Brain pericyte (primary cell): Measurements from ENCODE around the gene TMEM63A.
A peak's percentile ranks its signal among the peaks of the same experiment; 100 is the strongest.
"Not testable (repeated sequence)": the region's sequence is repeated elsewhere in the genome, so short reads cannot be mapped to it uniquely, and the experiment has no call there.

Source experiments
- DNase-seq: peaks from one replicate; pipeline ENCODE4 v3.0.0-alpha.2; 2012; ENCODE audit warnings: low read depth, low spot score

TMEM63A gene

DNA sequence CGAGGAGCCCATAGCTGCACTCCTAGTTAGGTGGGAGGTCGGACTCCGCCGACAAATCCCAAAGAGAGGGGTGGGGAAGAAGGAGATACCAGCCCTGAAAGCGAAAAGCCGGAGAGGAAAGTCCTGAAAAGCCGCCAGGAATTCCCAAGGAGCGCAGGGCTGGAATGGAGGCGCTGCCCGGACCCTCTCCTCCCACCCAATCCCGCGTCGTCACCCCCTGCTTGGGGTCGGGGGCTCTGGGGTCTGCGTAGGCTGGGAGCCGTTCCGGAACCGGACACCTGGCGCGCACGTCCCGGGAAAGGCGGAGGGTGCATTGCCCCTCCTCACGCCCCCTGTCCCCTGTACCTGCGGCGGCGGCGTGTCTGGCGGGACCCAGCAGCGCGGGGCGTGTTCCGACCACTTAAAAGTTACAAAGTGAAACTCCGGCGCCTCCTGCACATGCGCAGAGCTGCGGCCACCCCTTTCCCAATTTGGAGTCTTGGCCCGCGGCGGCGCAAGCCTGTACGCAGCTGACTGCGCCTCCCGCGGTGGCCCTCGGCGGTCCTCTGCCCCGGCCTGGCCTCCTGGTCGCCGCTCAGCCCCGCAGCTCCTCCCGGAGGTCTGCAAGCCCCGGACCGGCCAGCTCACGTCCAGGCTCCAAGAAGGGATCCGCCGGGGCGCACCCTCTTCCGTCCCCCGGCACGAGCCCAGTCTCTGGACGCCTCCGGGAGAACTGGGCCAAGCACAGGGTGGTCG is at the start of gene TMEM63A:
Gene TMEM63A (minus strand): TSS at position 422 of the 735 bp plus-strand sequence. CDS start 4,800 bp downstream, outside the sequence.
- peak; percentile 16 for DNase-seq

DNA sequence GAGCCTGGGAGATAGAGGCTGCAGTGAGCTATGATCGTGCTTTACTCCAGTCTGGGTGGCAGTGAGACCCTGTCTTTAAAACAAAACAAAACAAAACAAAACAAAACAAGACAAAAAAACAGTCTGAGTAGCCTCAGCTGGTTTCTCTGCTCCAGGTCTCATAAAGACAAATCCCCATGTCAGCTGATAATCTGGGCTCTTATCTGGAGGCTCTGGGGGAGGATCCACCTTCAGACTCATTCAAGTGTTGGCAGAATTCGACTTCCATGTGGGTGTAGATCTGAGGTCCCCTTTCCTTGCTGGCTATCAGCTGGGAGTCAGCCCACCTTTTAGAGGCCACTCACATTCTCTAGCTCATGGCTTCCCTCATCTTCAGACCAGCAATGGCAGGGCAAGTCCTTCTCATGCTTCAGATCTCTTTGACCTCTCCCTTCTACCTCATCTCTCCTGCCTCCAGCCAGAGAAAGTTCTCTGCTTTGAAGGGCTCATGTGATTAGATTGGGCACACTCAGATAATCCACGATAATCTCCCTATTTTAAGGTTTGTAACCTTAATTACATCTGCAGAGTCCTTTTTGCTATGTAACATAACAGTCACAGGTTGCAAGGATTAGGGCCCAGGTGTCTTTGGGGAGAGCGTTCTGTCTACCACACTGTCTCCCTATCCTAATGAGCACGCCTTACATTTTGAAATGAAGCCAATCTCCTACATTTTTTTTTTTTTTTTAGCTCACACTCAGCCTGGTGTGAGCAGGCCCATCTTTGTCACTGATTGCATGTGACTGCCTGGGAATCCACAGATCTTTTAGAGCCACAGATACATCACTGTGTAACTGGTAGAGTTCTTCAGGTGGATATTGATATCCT is 49.3 kb upstream of the TMEM63A start:
- DNase-seq, result no peak

DNA sequence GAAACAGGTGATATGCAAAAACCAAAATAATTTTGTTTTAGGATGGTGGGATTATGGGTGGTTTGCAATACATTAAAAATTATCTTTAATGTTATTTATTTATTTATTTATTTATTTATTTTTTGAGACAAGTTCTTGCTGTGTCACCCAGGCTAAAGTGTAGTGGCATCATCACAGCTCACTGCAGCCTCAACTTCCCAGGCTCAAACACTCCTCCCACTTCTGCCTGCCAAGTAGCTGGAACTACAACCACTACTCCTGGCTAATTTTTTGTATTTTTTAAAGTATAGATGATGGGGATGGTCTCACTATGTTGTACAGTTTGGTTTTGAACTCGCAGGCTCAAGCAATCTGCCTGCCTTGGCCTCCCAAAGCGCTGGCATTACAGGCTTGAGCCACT is 48.4 kb upstream of the TMEM63A start:
- DNase-seq, result no peak

DNA sequence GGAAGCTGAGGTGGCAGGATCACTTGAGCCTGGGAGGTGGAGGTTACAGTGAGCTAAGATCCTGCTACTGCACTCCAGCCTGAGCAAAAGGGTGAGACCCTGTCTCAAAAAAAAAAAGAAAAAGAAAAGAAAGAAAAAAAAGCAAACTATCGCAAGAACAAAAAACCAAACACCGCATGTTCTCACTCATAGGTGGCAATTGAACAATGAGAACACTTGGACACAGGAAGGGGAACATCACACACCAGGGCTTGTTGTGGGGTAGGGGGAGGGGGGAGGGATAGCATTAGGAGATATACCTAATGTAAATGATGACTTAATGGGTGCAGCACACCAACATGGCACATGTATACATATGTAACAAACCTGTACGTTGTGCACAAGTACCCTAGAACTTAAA is 47.3 kb upstream of the TMEM63A start:
- DNase-seq, result not testable (repeated sequence)

DNA sequence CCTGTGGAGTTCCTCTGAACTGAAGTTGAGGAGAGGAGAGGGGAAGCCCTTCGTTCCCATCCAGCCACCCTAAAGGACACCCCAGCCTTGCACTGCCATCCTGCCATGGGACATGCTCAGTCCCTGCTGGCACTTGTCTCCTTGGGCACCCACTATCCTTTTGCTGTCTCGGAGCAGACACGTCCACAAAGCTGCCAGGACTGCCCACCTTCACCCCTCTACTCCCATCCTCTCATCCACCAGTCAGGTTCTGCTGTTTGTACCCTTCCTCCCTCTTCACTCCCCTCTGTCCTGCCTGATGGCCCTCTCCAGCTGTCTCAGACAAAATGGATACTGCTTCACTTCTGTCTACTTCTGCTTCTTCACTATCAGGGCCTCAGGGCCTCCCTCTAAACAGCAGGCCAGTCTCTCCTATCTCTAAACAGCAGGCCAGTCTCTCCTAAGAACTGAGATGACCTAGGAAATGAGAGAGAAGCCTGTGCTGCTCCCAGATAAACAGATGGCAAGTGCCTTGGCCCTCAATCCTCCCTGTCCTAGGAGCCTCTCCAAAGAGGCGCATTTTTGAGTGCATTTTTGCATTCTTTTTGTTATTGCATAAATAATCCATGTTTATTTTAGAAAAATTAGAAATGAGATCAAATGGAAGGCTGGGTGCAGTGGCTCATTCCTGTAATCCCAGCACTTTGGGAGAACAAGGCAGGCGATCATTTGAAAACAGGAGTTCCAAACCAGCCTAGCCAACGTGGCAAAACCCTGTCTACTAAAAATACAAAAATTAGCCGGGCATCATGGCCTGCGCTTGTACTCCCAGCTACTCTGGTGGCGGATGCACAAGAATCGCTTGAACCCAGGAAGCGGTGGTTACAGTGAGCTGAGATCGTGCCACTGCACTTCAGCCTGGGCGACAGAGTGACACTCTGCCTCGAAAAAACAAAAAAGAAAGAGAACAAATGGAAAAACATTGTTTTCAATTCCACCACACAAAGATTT is 46.3 kb upstream of the TMEM63A start:
- no peak for DNase-seq

DNA sequence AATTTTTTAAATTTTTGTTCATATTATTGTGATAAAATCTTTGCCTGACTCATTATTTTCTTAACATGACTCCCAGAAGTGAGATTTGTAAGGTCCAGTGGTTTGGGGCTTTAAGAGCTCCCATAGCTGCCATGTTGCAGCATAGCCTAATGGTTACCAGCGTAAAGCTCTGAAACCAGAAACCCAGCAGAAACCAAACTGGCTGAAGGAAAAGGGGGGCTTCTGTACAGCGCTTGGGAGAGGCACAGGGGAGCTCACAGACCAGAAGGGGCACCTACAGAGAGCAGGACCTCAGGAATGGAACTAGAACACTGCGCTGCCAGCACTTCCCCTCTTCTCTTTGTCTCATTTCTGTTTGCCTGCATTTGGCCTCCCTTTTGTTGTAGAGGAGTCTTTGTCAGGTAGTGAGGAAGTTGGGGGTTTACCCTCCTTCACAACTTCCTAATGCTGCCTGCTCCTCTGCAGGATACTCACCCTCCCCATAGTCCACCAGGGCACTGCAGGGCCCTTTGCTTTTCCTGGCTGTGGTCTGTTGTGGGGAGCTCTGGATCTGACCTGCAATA is 44.5 kb upstream of the TMEM63A start:
- no peak for DNase-seq

DNA sequence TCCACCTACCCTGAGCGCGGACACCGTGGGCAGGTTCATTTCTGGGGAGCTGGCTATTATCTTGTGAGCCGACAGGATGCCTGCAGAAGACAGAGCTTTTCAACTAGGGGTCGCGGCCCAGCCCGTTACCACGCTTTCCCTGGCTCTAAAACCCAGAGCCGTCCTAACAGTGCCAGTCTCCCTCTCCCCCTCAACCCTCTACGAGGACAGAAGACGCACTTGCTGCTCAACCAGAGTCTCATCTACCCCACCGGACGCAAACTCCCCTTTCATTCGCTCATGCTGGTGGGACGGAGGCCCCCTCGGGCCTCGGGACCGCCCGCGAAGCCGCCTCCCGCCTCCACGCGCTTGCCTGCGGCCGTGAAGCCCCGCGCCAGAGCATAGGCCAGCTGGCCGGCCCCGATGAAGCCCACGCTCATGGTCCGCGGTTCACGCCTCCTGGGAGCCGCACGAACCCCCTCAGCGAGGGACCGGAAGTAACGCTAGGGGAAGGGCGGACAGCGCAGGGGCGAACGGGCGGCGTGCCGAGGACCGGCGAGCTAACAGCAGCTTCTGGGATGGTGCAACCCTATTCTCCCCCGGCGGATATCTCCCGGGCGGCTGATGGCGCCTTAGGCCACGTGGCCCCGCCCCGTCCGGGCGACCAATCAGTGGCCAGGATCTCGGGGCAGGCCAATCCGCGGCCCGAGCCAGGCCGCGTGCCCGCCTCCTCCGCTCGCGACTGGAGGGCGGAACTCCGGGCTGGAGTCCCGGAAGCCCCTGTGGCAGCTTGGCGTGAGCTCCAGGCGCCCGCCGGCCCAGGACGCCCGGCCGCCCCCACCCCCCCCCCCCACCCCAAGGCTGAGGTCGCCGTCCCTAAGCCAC is 41.7 kb upstream of the TMEM63A start, which contains the start of gene PYCR2:
Gene PYCR2 (minus strand): TSS at position 559 of the 864 bp plus-strand sequence. CDS start 140 bp downstream, at position 419.
- DNase-seq, result peak; percentile 86

DNA sequence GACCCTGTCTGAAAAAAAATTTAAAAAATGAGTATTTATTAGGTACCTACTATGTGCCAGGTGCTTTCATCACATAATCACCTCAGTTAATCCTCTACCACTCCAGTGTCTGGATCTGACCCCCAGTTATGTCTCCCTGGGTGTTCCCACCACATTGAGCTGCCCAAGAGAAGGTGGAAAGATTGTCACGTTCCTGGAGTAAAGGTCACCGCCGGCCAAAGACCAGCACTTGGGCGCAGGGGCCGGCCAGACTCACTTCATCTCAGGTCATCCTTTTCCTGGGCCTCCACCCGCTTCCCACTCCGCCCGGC is 41.2 kb upstream of the TMEM63A start:
- DNase-seq, result no peak

DNA sequence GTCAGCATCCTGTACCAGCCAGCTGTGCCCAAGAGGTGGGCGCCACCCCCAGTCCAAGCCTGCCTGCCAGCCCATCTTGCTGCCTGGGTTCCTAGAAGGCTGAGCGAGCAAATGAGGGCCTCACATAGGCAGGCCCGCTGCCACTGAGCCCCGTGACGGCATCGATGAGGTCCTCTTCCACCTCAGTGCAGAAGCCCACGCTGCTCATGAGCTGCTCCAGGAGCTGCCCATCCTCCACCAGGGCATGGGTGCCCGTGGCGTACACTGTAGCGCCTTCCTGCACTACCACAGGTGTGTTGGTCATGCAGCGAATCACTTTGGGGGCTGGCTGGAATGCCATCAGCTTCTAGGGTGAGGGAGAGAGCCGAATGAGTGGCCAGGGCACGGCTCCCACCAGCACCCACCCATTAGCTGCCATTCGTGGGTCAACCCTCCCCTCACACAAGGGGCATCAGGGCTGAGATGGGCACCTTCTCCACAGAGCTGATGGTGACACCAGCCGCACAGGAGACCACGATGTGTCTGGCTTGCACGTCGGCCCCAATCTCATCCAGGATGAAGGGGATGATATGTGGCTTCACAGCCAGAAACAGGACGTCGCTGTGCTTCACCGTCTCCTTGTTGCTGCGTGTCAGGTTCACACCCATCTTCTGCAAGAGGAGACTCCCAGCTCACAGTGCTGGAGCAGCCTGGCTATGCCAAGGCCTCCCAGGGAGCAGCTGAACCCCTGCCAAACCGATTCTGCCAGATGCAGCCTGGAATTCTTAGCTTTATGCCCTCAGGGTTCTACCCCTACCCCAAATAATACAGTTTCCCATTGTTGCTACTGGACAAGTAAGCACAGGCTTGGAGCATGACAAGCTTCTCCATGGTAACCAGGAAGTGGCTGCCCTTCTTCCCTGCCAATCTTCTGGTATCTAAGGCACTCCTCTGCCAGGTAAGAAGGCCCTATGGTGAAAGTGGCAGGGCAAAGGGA is 39.8 kb upstream of the TMEM63A start:
- no peak for DNase-seq

DNA sequence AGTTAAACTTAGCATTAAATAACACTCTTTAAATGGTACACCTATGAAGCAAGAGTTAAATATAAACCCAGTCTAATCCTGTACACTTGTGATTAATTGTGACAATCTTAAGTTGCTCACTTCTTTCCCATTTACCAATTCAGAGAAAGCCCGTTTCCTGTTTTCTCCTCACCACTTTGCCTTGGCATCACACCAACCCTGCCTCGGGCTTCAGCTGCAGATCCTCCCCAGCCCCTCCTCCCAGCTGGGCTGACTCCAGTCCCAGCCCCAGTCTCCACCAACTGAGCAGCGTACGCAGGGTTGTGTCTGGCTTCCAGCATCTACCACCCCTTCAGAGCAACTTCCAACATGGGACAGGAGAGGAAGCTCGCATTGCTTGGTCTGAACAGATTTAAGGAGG is 37.7 kb upstream of the TMEM63A start:
- no peak for DNase-seq

DNA sequence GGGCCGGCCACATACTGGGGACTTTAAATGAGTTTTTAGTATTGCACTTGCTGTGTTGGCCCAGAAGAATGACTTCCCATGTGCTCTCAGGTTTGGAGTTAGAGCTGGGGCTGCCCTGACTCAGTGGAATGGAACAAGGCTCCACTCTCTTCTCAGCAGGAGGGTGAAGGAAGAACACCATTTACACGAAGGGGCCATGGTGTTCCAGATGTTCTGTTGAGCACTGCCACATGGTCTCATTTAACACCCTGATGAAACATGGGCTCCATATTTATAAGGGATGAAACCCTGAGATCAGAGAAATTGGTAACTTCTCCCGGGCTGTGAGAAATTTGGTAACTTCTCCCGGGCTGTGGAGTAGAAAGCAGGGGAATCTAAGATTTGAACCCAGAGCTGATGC is 36.1 kb upstream of the TMEM63A start:
- DNase-seq, result no peak

DNA sequence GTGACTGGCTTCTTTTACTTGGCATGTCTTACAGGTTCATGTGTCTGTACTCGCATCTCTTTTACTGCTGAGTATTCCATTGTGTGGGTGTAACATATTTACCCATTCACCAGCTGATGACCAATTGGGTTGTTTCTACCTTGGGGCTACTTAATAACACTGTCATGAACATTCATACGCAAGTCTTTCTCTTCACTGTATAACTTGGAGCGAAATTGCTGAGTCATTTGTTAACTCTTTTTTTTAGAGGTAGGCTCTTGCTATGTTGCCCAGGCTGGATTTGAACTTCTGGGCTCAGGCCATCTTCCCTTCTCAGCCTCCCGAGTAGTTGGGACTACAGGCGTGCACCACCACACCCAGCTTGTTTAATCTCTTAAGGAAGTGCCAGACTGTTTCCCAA is 35.4 kb upstream of the TMEM63A start:
- DNase-seq, result no peak

DNA sequence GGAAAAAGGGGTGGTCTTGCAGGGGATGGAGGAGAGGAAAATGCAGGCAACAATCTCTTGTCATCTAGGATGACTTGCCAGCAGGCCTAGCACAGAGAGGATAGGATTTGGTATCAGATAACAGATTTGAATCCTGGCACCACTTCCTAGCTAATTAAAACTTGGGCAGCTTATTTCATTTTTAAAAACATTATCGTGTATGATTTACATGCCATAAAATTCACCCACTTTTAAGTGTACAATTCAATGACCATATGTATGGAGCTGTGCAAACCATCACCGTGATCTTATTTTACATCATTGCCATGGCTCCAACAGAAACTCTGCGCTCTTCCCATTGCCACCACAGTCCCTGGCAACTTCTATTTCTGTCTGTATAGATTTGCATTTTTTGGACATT is 34.9 kb upstream of the TMEM63A start:
- no peak for DNase-seq

DNA sequence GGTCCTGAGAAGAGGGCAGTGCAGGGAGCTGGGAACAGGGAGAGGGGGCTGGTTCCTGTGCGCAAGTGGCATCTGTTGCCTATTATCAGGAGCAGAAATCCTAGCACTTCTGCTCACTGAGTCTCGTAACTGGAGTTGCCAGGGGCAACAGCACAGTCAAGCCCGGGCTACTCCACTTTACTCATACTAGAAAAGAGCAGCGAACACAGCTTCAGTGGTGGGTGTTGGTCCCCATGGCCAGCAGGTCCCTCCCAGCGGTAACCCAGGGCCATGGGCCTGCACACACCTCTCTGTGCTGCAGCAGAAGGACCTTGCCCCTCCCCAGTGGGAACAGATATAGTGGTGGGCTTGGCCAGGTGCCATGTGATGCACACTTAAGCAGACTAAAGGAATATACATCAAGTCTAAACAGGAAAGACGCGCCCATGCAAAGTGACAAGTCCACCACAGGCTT is 33.4 kb upstream of the TMEM63A start:
- DNase-seq, result no peak

DNA sequence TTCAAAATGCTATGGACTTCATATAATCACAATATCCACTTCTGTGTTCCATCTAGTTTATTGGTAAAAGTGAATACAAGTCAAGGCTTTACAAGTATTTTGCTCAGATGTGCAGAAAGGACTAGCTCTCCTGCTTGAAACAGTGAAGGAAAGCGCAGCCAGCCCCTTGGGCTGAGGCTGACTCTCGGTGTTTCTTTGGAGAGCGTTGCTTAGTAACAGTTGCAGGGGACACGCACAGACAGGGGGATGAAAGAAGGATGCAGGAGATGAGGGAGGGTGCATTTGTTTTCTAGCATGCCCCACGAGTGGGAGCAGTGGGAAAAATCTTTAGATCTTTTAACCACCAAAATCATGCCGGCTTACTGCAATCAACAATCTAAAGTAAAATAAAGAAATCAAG is 32.8 kb upstream of the TMEM63A start:
- DNase-seq, result no peak

DNA sequence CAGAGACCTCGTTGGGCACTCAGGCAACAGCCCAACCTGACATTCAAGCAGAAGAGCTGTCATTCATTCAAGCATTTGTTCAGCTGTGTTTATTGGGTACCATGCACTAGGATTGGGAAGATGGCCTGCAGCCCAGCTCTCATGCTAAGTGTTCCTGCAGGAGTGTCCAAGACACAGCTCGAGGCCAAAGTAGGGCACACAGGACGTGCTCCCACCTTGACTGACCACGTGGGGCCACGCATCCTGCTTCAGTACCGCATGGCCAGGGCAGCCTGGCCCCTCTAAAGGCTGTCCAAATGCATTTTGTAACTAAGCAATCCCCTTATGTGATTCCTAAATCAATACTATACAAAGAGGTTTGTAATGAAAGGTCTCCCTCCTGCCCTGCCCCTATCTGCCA is 32.2 kb upstream of the TMEM63A start:
- DNase-seq, result no peak

DNA sequence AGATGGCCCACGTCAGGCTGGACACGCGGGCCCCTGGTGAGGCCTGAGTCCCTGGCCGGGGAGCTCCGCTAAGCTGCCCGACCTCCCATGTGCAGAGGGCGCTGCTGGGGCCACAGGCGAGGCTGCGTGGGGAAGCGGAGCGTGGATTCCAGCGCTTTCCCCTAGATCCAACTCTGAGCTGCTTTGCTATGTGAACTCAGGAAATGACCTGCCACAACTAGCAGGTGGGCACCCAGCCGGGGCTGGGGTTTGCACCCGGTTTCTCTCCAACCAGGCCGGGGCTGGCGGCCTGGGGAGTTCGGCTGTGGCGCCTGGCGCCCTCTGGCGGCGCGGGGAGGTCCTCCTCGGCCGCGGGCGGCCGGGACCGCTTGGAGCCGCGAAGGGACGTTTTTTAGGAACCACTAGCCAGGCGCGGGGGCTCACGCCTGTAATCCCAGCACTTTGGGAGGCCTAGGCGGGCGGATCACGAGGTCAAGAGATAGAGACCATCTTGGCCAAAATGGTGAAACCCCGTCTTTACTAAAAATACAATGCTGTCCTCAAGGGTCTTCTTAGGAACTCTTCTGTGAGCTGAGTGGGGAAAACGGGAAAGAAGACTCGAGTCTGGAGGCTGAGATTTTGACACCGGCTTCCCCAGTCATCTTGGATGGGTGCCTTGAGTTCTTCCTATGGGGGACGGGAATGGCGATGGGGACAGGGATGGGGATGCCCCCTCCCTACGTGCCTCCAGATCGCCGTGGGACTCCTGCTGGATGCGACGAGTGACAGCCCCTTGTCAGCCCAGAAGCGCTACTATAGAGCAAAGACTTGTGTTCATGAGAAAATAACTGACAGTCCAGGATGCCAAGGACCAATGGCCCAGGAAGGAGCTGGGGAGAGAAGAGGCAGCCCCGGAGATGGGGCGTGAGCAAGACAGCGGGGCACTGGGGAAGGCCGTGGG is 29.3 kb upstream of the TMEM63A start:
- DNase-seq, result no peak

DNA sequence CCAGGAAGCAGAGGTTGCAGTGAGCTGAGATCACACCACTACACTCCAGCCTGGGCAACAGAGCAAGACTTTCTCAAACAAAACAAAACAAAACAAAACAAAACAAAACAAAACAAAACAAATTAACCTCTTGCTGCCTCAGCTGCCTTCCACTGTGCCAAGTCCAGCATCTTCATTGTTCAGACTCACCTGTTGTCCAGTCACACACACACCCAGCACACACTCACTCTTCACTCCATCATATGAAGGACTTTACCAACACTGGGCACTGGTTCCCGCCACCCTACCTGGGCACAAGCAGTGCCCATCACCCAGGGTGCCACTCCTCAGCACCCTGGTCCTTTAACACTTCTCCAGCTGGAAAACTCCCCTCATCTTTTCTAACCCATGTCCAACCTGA is 27.3 kb upstream of the TMEM63A start:
- no peak for DNase-seq
